Measurements from ENCODE around the gene ANKRD13B.

Gene ANKRD13B

DNA sequence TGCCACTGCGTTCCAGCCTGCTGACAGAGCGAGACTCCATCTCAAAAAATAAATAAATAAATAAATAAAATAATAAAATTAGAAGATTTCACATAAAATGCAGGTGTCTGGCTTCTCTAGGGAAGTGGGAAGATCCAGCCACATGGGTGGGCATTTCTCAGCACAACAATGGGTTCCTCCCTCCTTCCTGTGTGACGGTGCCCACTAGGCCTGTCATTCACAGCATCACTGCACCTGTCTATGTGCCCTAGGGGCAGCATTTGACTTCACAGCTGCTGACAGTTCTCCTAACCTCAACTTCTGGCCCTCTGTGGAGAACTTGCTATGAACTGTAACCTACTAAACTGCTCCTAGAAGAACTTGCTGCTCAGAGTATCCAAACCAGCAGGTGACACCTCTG lies 29.1 kb upstream of the ANKRD13B start:
- DNase-seq (ENCODE audit: low read depth), result no peak
- TF ChIP-seq, protein P1, sequence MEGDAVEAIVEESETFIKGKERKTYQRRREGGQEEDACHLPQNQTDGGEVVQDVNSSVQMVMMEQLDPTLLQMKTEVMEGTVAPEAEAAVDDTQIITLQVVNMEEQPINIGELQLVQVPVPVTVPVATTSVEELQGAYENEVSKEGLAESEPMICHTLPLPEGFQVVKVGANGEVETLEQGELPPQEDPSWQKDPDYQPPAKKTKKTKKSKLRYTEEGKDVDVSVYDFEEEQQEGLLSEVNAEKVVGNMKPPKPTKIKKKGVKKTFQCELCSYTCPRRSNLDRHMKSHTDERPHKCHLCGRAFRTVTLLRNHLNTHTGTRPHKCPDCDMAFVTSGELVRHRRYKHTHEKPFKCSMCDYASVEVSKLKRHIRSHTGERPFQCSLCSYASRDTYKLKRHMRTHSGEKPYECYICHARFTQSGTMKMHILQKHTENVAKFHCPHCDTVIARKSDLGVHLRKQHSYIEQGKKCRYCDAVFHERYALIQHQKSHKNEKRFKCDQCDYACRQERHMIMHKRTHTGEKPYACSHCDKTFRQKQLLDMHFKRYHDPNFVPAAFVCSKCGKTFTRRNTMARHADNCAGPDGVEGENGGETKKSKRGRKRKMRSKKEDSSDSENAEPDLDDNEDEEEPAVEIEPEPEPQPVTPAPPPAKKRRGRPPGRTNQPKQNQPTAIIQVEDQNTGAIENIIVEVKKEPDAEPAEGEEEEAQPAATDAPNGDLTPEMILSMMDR (IDR thresholded peaks at IDR 0.05; ENCODE audit: insufficient read depth, low read depth, low read length, missing control alignments), result no peak
- no peak overlapping the region for H3K4me3 ChIP-seq (ENCODE audit: low read length)

GRCh38 chr17:29565643-29566472 lies 27.1 kb upstream of the ANKRD13B start:
- TF ChIP-seq, protein P1 (IDR thresholded peaks at IDR 0.05; ENCODE audit: insufficient read depth, low read depth, low read length, missing control alignments), result no peak
- peak overlapping the region; percentile 41 for H3K4me3 ChIP-seq (ENCODE audit: low read length)
- peak; percentile 49 for DNase-seq (ENCODE audit: low read depth)

DNA sequence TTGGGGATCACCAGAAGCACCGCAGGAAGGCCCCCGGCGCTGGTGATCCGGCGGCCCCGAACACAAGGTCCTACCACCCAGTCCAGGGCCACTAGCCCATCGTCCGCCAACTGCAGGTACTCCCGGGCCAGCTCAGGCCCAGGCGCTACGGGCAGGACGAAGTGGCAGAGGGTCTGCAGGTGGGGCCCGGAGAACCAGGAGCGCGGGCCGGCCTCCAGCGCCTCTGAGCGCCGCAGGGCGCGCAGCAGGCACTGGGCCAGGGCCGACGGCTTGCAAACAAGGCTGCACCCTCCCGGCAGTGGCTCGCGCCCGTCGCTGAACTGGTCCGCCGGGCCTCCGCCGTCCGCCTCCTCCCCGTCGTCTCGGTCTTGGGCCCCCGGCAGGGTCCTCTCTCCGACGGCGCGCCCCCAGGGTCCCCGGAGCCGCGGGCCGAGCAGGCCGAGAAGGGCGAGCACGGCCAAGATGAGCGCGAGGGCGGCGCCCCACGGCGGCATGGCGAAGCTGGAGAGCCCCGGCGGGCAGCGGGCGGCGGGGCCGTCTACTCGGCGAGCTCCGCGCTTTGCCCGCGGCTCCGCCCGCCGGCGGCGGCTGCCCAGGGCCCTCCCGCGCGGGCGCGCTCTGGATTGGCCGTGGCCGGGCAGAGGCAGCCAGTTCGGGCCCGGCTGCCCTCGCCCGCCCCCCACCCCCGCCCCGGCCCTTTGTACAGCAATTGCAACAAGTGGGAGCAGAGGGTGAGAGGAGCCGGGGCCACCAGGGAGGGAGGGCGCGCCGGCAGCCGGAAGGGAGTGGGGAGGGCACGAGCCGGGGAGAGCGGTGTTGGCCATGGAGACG lies 26.2 kb upstream of the ANKRD13B start, which contains the start of gene ABHD15:
Gene ABHD15, minus strand, starts transcription at position 565 of the 831 bp plus-strand sequence. Its CDS starts 71 bp downstream, at position 494.
- TF ChIP-seq, protein P1 (IDR thresholded peaks at IDR 0.05; ENCODE audit: insufficient read depth, low read depth, low read length, missing control alignments), result no peak
- peak; percentile 69 for DNase-seq (ENCODE audit: low read depth)
- H3K4me3 ChIP-seq (ENCODE audit: low read length), result peak within 1 kb of the TSS; percentile 68

DNA sequence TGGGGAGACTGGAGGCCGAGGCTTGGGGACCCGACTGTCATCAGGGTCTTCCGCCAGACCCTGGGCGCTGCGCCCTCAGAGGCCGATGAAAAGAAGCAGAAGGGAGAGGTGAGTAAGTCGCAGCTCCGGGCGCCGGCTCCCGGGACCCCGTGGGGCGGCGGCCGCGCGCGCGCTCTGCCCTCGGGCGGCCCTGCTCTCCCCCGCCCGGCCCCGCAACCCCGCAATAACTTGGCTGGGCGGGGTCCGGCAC lies 25.7 kb upstream of the ANKRD13B start:
- H3K4me3 ChIP-seq (ENCODE audit: low read length), result peak overlapping the region; percentile 68
- DNase-seq (ENCODE audit: low read depth), result no peak
- TF ChIP-seq, protein P1 (IDR thresholded peaks at IDR 0.05; ENCODE audit: insufficient read depth, low read depth, low read length, missing control alignments), result no peak

DNA sequence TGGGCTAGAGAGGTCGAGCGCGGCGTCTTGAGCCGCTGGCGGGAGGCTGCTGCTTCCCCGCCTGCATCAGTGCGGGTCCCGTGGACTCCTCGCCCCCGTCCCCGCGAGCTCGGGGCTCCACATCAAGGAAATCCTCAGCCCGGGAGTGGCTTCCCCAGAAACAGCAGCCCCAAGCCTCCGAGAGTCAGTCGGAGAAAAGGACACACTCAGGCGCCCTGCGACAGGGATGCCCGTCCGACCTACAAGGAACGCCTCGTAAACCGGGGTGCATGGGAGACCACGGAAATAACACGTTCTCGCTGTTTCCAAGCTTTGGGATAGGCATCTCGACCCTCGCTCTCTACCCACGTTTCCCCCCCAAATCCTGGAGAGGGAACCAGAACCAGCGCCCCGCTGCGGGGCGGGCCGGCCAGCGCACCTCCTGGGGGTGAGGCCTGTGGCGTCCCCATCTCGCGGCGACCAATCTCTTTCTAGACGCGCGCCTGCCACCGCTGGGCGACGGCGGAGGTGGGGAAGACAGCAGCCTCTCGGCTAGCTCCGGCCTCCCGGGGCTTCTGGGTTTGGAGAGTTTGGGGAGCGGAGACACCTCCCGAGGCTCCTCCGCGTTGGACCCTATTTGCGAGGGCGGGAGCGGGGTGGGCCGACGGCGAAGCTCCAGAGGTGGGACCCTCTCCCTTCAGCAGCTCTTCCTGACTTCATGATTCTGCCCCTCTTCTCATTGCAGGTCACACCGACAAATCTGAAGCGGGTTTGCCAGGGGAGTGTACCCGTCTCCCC lies 25.2 kb upstream of the ANKRD13B start:
- peak overlapping the region; percentile 68 for H3K4me3 ChIP-seq (ENCODE audit: low read length)
- peak; percentile 54 for DNase-seq (ENCODE audit: low read depth)
- TF ChIP-seq, protein P1 (IDR thresholded peaks at IDR 0.05; ENCODE audit: insufficient read depth, low read depth, low read length, missing control alignments), result peak; percentile 24

GRCh38 chr17:29568331-29569244 lies 24.3 kb upstream of the ANKRD13B start, which contains the start of gene TP53I13:
Gene TP53I13, plus strand, starts transcription at chr17:29568701. Its CDS starts 58 bp downstream, at chr17:29568759.
- peak within 1 kb of the TSS; percentile 68 for H3K4me3 ChIP-seq (ENCODE audit: low read length)
- peak; percentile 83 for DNase-seq (ENCODE audit: low read depth)
- TF ChIP-seq, protein P1 (IDR thresholded peaks at IDR 0.05; ENCODE audit: insufficient read depth, low read depth, low read length, missing control alignments), result no peak
